Sciatic nerve (tissue), 2 donors: Measurements from ENCODE around the gene HDAC3. TPM values are rescaled to one million over a fixed set of nuclear protein-coding genes. Genes with fewer than 3 reads are reported as not detected.
"Not testable (repeated sequence)": the region's sequence is repeated elsewhere in the genome, so short reads cannot be mapped to it uniquely, and the experiment has no call there.

Source experiments
- ATAC-seq: fragments of 200-7000 bp; cut with Tn5 transposase; one replicate; pipeline ENCODE4 v1.9.1; 2020; ENCODE audit warnings: mild to moderate bottlenecking, moderate library complexity
- DNase-seq: peaks from one replicate; pipeline ENCODE4 v3.0.0-alpha.2; 2020; ENCODE audit warnings: low spot score
- intact Hi-C: fragments of 100-400 bp; cut with DNase I; formaldehyde crosslinking; loops from one replicate; pipeline ENCODE4 v1.14.2; 2022
- total RNA-seq: library from RNA; stranded (reverse); fragmentation: NEBNext Ultra II Directional; extraction: Animal tissue kit (Norgen Biotek cat#: 25700); gene quantifications from one replicate; pipeline ENCODE4 v1.2.1, GENCODE V29; 2021
- donor health status: DM: no; HTN: no; CAD: no.
- donor health status: DM: no; HTN: no; CAD: no.

The HDAC3 gene
- total RNA-seq, 1 donor from 2014 or later = 47.6 TPM

- intact Hi-C loops = no loop called here
- ATAC-seq (no peak), DNase-seq (no peak)
Measured at GRCh38 chr5:141615991-141616720, 20.5 kb downstream of the HDAC3 start.

- no peak for DNase-seq
- intact Hi-C loops = no loop called here
- ATAC-seq = no peak
Measured at GRCh38 chr5:141613344-141613743, 23.3 kb downstream of the HDAC3 start.

DNA sequence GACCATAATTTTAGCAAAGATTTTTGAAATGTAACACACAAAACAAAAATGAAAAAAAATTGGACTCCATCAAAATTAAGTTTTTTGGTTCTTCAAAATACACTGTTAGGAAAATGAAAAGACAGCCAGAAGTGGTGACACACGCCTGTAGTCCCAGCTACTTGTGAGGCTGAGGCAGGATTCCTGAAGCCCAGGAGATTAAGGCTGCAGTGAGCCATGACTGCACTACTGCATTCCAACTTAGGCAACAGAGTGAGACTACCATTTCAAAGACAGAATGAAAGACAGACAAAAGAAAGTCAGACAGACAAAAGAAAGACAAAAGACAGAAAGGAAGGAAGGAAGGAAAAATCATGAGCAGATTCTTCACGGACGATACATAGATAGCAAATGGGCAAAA lies 25.4 kb downstream of the HDAC3 start:
- DNase-seq = no peak
- no peak for ATAC-seq
- intact Hi-C loops = no loop called here

DNA sequence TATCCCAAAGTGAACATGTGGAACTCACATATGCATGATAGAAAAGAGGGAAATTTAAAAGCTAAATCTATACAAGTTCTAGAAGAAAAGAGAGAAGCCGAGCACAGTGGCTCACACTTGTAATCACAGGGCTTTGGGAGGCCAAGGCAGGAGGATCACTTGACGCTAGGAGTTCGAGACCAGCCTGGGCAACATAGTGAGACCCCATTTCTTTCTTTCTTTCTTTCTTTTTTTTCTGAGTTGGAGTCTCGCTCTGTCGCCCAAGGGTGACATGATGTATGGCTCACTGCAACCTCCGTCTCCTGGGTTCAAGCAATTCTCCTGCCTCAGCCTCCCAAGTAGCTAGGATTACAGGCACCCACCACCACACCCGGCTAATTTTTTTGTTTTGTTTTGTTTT lies 26.7 kb downstream of the HDAC3 start:
- intact Hi-C loops, DNase-seq, ATAC-seq: not testable (repeated sequence)

GRCh38 chr5:141609044-141609443 lies 27.6 kb downstream of the HDAC3 start:
- intact Hi-C loops = no loop called here
- DNase-seq = no peak
- no peak for ATAC-seq

DNA sequence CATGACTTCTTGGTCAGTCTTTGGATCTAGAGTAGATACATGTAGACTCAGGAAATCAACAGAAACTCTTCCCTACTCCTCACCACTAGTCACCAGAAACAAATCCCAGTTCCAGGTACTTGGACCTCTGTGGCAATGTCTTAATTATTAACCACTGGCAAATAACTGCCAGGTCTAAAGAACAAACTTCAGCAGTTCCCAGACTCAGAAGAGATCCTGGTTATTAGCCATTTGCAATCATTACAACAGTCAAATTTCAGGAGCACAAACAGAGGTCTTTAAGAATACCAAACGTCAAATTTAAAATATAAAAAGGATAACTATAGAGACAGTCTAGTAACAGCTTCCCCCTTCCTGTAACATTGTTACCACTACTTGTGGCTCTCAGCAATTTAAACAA lies 28.1 kb downstream of the HDAC3 start:
- DNase-seq (no peak), ATAC-seq (no peak)
- intact Hi-C loops = no loop called here

GRCh38 chr5:141608046-141608445 lies 28.6 kb downstream of the HDAC3 start:
- DNase-seq (no peak), ATAC-seq (no peak)
- intact Hi-C loops = no loop called here

GRCh38 chr5:141605523-141606277 lies 30.9 kb downstream of the HDAC3 start:
- ATAC-seq (peak; percentile 87), DNase-seq (no peak)
- intact Hi-C loops = no loop called here

DNA sequence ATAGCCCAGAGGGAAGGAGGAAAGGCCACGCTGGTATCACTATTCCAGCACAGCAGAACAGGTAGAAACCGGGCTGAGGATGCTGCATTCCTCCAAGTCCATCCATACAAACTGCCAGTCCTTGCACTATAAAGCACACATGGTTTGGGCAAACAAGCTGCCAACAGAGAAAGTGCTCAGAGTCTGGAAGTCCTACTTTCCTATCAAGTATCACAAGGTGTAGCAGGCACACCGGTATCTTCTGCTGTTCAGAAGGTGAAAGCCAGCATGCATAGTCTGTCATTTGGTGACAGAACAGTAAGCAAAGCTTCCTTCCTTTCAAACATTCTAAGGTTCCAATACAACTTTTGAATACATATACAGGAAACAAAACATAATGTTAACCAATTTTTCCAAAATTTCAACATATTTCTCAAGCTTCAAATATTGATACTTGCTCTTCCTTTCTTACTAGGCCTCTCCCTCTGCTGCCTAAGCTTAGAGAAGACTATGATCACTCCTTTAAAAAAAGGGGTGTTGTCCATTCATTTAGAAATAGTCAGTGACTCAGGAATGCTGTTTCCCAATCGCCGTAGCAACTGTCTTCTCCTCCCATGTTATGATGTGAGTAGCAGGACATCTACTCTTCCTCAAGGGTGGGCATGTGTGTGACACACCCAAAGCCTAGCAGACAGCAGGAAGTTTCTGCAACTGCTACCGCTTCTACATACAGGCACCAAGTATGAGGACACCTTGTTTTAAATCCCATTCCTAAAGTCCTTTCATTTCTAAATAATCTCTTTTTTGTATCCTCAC lies 32.5 kb downstream of the HDAC3 start:
- intact Hi-C loops = no loop called here
- ATAC-seq = peak; percentile 97
- DNase-seq = no peak

DNA sequence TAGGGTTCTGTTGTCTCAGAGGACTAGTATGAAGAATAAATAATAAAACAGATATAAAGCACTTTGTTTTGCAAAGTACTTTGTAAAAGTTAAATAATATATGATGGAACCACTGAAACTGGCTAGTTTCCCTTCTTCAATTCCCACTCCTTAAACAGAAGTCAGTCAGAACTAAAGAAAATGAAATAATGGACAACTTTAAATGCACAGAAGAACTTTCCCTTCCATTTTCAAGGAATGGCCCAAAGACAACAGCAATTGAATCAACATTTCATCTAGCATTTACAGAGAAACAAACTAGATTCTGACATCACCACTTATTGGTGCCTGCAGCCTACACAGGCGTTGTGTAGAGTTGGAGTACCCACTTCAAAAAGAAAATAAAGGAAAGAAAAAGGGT lies 34.0 kb downstream of the HDAC3 start:
- no peak for DNase-seq
- intact Hi-C loops = no loop called here
- ATAC-seq = no peak

DNA sequence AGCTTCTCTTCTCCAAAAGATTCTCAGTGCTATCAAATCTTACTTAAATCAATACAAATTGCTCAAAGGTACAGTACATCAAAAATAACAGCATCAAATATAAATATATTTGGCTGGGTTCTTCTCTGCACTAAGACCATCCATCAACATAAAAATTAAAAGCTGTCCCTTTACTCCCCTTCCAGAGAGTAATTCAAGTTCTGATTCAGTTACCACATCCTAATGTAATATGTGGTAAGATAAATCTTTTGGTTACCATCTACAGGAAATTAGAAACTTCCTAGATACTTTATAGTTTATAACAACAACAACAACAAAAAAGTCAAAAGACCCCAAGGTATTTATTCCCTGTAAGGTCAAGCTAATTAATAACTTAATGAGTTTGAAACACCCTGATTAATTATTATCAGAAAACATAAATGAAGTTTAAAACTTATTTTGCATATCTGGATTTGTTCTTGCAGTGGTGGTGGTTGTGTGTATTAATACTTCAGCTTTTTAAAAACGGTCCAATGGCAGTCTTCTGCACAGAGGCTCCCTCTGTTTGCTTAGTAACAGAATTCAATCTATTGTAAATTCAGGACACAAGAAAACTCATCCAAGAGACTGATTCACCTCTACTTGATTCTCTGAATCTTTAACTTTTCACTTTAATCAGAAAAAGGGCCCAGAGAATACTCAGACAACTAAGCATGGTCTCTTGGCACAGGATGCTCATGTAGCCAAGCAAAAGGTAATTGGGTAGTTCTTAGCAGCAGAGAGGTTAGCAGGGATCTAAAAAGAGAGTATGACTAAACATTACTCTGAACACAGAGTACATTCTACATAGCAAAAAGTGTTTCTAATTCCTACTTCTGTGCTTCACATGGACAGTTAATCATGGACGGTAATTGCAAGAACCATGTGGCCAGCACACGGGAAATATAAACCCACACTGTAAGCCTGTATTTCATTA lies 38.0 kb downstream of the HDAC3 start:
- intact Hi-C loops = no loop called here
- ATAC-seq (no peak), DNase-seq (no peak)

- DNase-seq (no peak), ATAC-seq (no peak)
- intact Hi-C loops = no loop called here
Measured at GRCh38 chr5:141597814-141598213, 38.8 kb downstream of the HDAC3 start.

GRCh38 chr5:141597394-141597793 lies 39.3 kb downstream of the HDAC3 start:
- no peak for DNase-seq
- no peak for ATAC-seq
- intact Hi-C loops = no loop called here

DNA sequence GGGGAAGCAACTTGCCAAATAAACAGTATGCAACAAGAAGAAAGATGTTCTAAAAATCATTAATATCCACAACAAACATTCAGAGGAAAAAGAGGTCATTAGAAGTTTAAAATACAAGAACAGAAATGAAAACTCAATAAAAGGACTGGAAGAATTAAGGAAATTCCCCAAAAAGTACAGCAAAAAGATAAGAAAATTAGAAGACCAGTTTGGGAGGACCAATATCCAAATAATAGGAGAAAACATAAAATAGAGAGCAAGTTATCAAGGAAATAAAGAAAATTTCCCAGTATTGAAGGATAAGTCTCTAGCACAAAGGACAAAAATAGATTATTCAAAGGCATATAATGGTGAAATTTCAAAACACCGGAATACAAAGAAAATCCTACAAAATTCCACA lies 39.8 kb downstream of the HDAC3 start:
- intact Hi-C loops = no loop called here
- DNase-seq (no peak), ATAC-seq (no peak)

DNA sequence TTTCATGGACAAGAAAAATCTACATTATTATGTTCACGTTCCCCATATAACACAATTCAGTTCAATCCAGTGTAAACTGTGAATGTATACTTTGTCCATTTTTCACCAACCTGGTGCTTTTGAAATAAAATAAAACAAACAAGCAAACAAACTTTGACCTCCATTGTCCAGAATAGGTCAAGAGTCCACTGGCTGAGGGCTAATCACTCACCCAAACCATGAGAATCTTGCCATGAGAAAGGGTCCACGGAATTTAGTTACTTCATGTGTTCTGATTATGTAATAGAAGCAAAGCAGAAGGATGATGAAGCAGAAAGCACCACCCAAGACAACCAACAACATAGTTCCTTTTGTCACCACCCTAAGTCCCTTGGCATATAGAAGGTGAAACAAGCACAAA lies 46.5 kb downstream of the HDAC3 start:
- intact Hi-C loops = no loop called here
- DNase-seq = no peak
- ATAC-seq = no peak

DNA sequence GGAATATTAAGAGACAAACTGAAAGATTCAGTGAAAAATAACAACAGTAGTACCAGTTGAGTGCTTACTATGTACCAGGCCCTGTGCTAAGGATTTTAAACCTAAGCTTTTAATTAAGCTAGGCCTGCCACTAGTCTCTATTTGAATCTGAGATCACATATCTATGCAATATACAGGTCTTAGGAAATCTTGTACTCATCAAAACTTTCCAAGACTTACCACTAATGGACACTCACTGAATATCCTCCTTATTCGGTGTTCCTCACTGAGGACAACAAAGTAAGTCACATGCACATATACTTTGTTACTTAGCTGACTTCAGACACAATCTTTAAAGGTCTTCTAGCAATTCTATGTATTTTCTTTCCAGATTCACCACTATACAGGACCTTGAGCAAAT lies 50.4 kb downstream of the HDAC3 start:
- no peak for ATAC-seq
- intact Hi-C loops = no loop called here
- no peak for DNase-seq

DNA sequence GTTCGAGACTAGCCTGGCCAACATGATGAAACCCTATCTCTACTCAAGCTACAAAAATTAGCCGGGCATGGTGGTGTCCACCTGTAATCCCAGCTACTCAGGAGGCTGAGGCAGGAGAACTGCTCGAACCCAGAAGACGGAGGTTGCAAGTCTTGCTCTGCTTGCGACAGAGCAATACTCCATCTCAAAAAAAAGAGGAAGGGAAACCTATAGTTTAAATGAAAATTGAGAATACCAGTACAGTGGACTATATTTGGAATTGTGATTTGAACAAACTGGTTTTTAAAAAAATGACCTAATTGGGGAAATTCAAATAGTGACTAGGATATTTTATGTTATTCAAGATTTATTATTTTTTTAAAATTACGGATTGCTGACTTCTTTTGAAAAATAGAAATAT lies 51.1 kb downstream of the HDAC3 start:
- intact Hi-C loops = no loop called here
- no peak for DNase-seq
- no peak for ATAC-seq

- ATAC-seq = no peak
- intact Hi-C loops = no loop called here
- no peak for DNase-seq
Measured at GRCh38 chr5:141574122-141574510, 62.5 kb downstream of the HDAC3 start.
